ENCODE measurements around the gene LOXL1.

- TF ChIP-seq TGIF2 (CRISPR knock-in tag; IDR thresholded peaks at IDR 0.05): no peak
- TF ChIP-seq CTCF (CRISPR knock-in tag; IDR thresholded peaks at IDR 0.05): no peak
- no peak for TF ChIP-seq FOXK1 (CRISPR knock-in tag; IDR thresholded peaks at IDR 0.05; ENCODE audit: borderline replicate concordance, low read depth)
- TF ChIP-seq FOXM1 (CRISPR knock-in tag; IDR thresholded peaks at IDR 0.05): no peak
- no peak for TF ChIP-seq ZNF354B (CRISPR knock-in tag; IDR thresholded peaks at IDR 0.05)
- TF ChIP-seq ZNF143 (CRISPR knock-in tag; IDR thresholded peaks at IDR 0.05): no peak
- TF ChIP-seq ZNF24 (IDR thresholded peaks at IDR 0.05): no peak
- no peak for TF ChIP-seq GATAD2A (CRISPR knock-in tag; IDR thresholded peaks at IDR 0.05)
- no peak for TF ChIP-seq ZNF790 (CRISPR knock-in tag; IDR thresholded peaks at IDR 0.05; ENCODE audit: borderline replicate concordance)
- TF ChIP-seq GTF2F1 (IDR thresholded peaks at IDR 0.05; ENCODE audit: low read length): no peak
Measured at GRCh38 chr15:73941871-73942635, 15.8 kb downstream of the LOXL1 start.
